HCT116 (cell line): ENCODE measurements around the gene ADAM17. TPM values are rescaled to one million over a fixed set of nuclear protein-coding genes. Genes with fewer than 3 reads are reported as not detected.

ENCODE experiments used
- ATAC-seq: fragments of 200-7000 bp; cut with Tn5 transposase; 2 replicates; pipeline ENCODE4 v1.9.1; 2020; ENCODE audit warnings: mild to moderate bottlenecking, moderate library complexity
- BruUV-seq: library from RNA; stranded (reverse); fragments of 400-500 nt; replicated peaks from 2 replicates; lab custom pipeline; 2021; lab: Mats Ljungman, UMichigan
- CTCF ChIA-PET: fragments of 300-600 bp; sonication (Branson Sonifier 250); formaldehyde crosslinking; loops from one replicate; lab custom pipeline; 2021; ENCODE audit warnings: antibody characterized with exemption; lab: Charles Lee
- POLR2A ChIA-PET: fragments of 300-600, 350-600 bp; sonication (Branson Sonifier 250); formaldehyde crosslinking; loops from one replicate; lab custom pipeline; 2021; ENCODE audit warnings: antibody characterized with exemption; lab: Charles Lee
- RAD21 ChIA-PET, 2 experiments: fragments of 300-600 bp; sonication (Branson Sonifier 250); formaldehyde crosslinking; loops; one replicate each; lab custom pipeline; 2023; ENCODE audit warnings: low total read pairs in 2 of 2; ENCODE audit not compliant: uncharacterized antibody in 2 of 2, unreplicated experiment in 2 of 2, low non-redundant PET in 1 of 2; lab: Charles Lee
- DNase-seq: peaks from one replicate; pipeline ENCODE4 v3.0.0-alpha.2; 2010; ENCODE audit warnings: low read depth, low spot score
- H2AFZ ChIP-seq: fragments of 200-600 bp; shearing (Covaris generic), sonication (generic); 2 replicates; pipeline ENCODE4 v1.6.1; 2017; ENCODE audit warnings: low read depth, mixed run types, mixed read lengths, antibody characterized with exemption, low read length; ENCODE audit not compliant: poor library complexity, severe bottlenecking
- H3K27ac ChIP-seq: 2 replicates; pipeline ENCODE4 v1.5.1; 2012; ENCODE audit warnings: low read depth, low read length
- H3K27me3 ChIP-seq: fragments of 200-600 bp; sonication (generic); 2 replicates; pipeline ENCODE4 v1.6.1; 2016; ENCODE audit warnings: mixed run types, low read length, mixed read lengths; ENCODE audit not compliant: insufficient read depth
- H3K36me3 ChIP-seq, 2 experiments: fragments of 200-500 bp in 1 of 2; fragments of 200-600 bp in 1 of 2; sonication (Bioruptor generic) in 1 of 2; sonication (generic) in 1 of 2; 2 replicates each; pipeline versions ENCODE4 v1.5.1 to v1.6.1; 2014 to 2016; ENCODE audit warnings: low read length in 2 of 2, inconsistent platforms in 1 of 2, mixed read lengths in 1 of 2, mixed run types in 1 of 2; ENCODE audit not compliant: insufficient read depth in 2 of 2, control insufficient read depth in 1 of 2
- H3K4me1 ChIP-seq, 2 experiments: fragments of 200-600 bp in 1 of 2; sonication (generic) in 1 of 2; 2 replicates each; pipeline versions ENCODE4 v1.5.1 to v1.6.1; 2012 to 2017; ENCODE audit warnings: low read length in 2 of 2, inconsistent platforms in 1 of 2, mild to moderate bottlenecking in 1 of 2, mixed read lengths in 1 of 2, mixed run types in 1 of 2, moderate library complexity in 1 of 2; ENCODE audit not compliant: insufficient read depth in 2 of 2, control insufficient read depth in 1 of 2
- H3K4me2 ChIP-seq: fragments of 200-600 bp; sonication (generic); 2 replicates; pipeline ENCODE4 v1.6.1; 2017; ENCODE audit warnings: mixed run types, low read length, mixed read lengths
- H3K4me3 ChIP-seq, 2 experiments: fragments of 200-600 bp in 1 of 2; sonication (generic) in 1 of 2; replicated peaks in 1 of 2; 2 replicates each; pipeline ENCODE4 v1.5.1; 2011 to 2016; ENCODE audit warnings: low read length in 2 of 2, control low read depth in 1 of 2, low read depth in 1 of 2, mild to moderate bottlenecking in 1 of 2, mixed read lengths in 1 of 2, mixed run types in 1 of 2
- H3K79me2 ChIP-seq: fragments of 200-600 bp; sonication (generic); 2 replicates; pipeline ENCODE4 v1.6.1; 2017; ENCODE audit warnings: mild to moderate bottlenecking, mixed run types, low read length, moderate library complexity, mixed read lengths; ENCODE audit not compliant: insufficient read depth
- H3K9ac ChIP-seq: fragments of 200-600 bp; sonication (generic); 2 replicates; pipeline ENCODE4 v1.6.1; 2016; ENCODE audit warnings: low read length, mixed read lengths
- H3K9me2 ChIP-seq: fragments of 200-600 bp; sonication (generic), shearing (Covaris generic); 2 replicates; pipeline ENCODE4 v1.6.1; 2017; ENCODE audit warnings: mixed run types, mild to moderate bottlenecking, moderate library complexity; ENCODE audit not compliant: insufficient read depth
- H3K9me3 ChIP-seq, 2 experiments: fragments of 200-500 bp in 1 of 2; fragments of 200-600 bp in 1 of 2; sonication (Bioruptor generic) in 1 of 2; sonication (generic) in 1 of 2; 2 replicates each; pipeline ENCODE4 v1.6.1; 2014 to 2017; ENCODE audit warnings: low read length in 2 of 2, mixed read lengths in 2 of 2, inconsistent platforms in 1 of 2, low read depth in 1 of 2, mild to moderate bottlenecking in 1 of 2, mixed run types in 1 of 2, moderate library complexity in 1 of 2; ENCODE audit not compliant: control insufficient read depth in 1 of 2, insufficient read depth in 1 of 2
- H4K20me1 ChIP-seq: fragments of 200-600 bp; sonication (generic), shearing (Covaris generic); 2 replicates; pipeline ENCODE4 v1.6.1; 2017; ENCODE audit warnings: mixed run types, mild to moderate bottlenecking, moderate library complexity; ENCODE audit not compliant: insufficient read depth
- CBX3 ChIP-seq: IDR thresholded peaks from 2 replicates; pipeline ENCODE4 v1.6.1; 2012; ENCODE audit warnings: low read depth
- CEBPB ChIP-seq: IDR thresholded peaks from 2 replicates; pipeline ENCODE4 v1.6.1; 2012; ENCODE audit warnings: low read depth
- EGR1 ChIP-seq: IDR thresholded peaks from 2 replicates; pipeline ENCODE4 v1.6.1; 2012; ENCODE audit warnings: low read depth
- ELF1 ChIP-seq: IDR thresholded peaks from 2 replicates; pipeline ENCODE4 v1.6.1; 2012; ENCODE audit warnings: low read depth, borderline replicate concordance
- EZH2phosphoT487 ChIP-seq: fragments of 200-600 bp; IDR thresholded peaks from 2 replicates; pipeline ENCODE4 v1.6.1; 2018; ENCODE audit warnings: antibody characterized with exemption, borderline replicate concordance
- FOSL1 ChIP-seq: IDR thresholded peaks from 2 replicates; pipeline ENCODE4 v1.6.1; 2012; ENCODE audit warnings: low read depth
- JUND ChIP-seq: IDR thresholded peaks from 2 replicates; pipeline ENCODE4 v1.6.1; 2012
- POLR2AphosphoS5 ChIP-seq: IDR thresholded peaks from 2 replicates; pipeline ENCODE4 v1.6.1; 2011; ENCODE audit warnings: mild to moderate bottlenecking, low read depth, low read length, moderate library complexity
- RAD21 ChIP-seq: IDR thresholded peaks from 2 replicates; pipeline ENCODE4 v1.6.1; 2012; ENCODE audit warnings: low read depth, mild to moderate bottlenecking
- SP1 ChIP-seq: IDR thresholded peaks from 2 replicates; pipeline ENCODE4 v1.6.1; 2012; ENCODE audit warnings: low read depth
- TCF7L2 ChIP-seq: IDR thresholded peaks from 2 replicates; pipeline ENCODE4 v1.7.0; 2011; ENCODE audit warnings: borderline replicate concordance, inconsistent platforms; ENCODE audit not compliant: insufficient read depth, insufficient read length; ENCODE audit errors: extremely low read depth
- YY1 ChIP-seq: IDR thresholded peaks from 2 replicates; pipeline ENCODE4 v1.6.1; 2011; ENCODE audit warnings: low read length, low read depth, moderate library complexity, mild to moderate bottlenecking; ENCODE audit not compliant: insufficient replicate concordance; ENCODE audit errors: extremely low read depth
- ZBTB33 ChIP-seq: IDR thresholded peaks from 2 replicates; pipeline ENCODE4 v1.6.1; 2011; ENCODE audit warnings: mild to moderate bottlenecking, low read length, moderate library complexity; ENCODE audit not compliant: insufficient replicate concordance; ENCODE audit errors: extremely low read depth
- ZFX ChIP-seq: fragments of 450-650 bp; IDR thresholded peaks from 2 replicates; pipeline ENCODE4 v1.6.1; 2017
- ZNF274 ChIP-seq: fragments of 200-500 bp; sonication (Bioruptor generic); IDR thresholded peaks from 2 replicates; pipeline ENCODE4 v1.6.1; 2014; ENCODE audit warnings: mild to moderate bottlenecking, low read depth, low read length, inconsistent platforms
- intact Hi-C: fragments of 100-400 bp; cut with micrococcal nuclease; formaldehyde crosslinking; loops from 2 replicates; pipeline ENCODE4 v1.10.0; 2022
- total RNA-seq: library from RNA; stranded (reverse); gene quantifications from one replicate; pipeline ENCODE4 v1.2.1, GENCODE V29; 2021; ENCODE audit not compliant: unreplicated experiment
- TF ChIP-seq, protein P1 (sequence below), 3 experiments: fragments of 200-600 bp in 1 of 3; sonication (generic) in 1 of 3; IDR thresholded peaks in 2 of 3; conservative IDR thresholded peaks in 1 of 3; 2 replicates each; pipeline ENCODE4 v1.5.1; 2012 to 2017; ENCODE audit warnings: low read depth in 2 of 3, low read length in 2 of 3, antibody characterized with exemption in 1 of 3, borderline replicate concordance in 1 of 3, control low read depth in 1 of 3, mild to moderate bottlenecking in 1 of 3, mixed read lengths in 1 of 3, mixed run types in 1 of 3, moderate library complexity in 1 of 3; ENCODE audit not compliant: insufficient read depth in 1 of 3
- TF ChIP-seq, protein P2 (sequence below): IDR thresholded peaks from 2 replicates; pipeline ENCODE4 v1.6.1; 2012
- TF ChIP-seq, protein P3 (sequence below): IDR thresholded peaks from 2 replicates; pipeline ENCODE4 v1.6.1; 2012
- TF ChIP-seq, protein P4 (sequence below): IDR thresholded peaks from 2 replicates; pipeline ENCODE4 v1.6.1; 2012; ENCODE audit warnings: low read depth

Gene ADAM17
- total RNA-seq, 1 experiment from 2014 or later, result 39.2 TPM

DNA sequence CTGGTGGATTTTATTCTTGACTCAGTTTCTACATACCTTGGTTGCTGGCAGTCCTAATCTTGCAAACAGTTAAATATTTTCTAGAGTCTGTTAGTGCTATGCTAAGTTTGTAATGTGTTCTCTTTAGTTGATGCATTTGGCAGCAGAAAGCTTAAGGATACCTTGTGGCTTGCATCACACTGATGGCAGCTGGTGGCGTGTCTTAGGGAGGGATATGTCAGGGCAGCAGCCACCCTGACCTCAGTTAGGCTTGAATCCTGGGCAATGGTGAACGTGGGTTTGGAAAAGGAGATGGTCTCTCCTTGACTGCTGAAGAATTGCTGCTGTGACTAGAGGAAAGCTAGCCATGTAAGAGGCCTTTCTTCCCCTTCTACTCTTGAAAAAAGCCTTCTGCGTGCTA lies 77.1 kb downstream of the ADAM17 start:
- intact Hi-C loops, result loop anchor here (10.0 kb wide), 1 partner anchor 334 kb away; no protein-coding TSS in a partner anchor
- Histone ChIP-seq H3K79me2 (peaks cover 4% of the 10 kb centered on the region; the same call in 1 of the 2 replicates), H3K36me3 (peaks cover 10 to 25% of the 10 kb centered on the region in 2 experiments), H3K4me1 (peaks cover 5 to 22% of the 10 kb centered on the region in 2 experiments; a peak in 3 of 4 replicates), H2AFZ (no peak overlapping the region), H3K27ac (no peak overlapping the region), H3K4me2 (no peak overlapping the region), H3K9me2 (no peaks in the 10 kb centered on the region), H3K9ac (no peak overlapping the region), H3K27me3 (no peaks in the 10 kb centered on the region), H4K20me1 (no peaks in the 10 kb centered on the region; the same call in 1 of the 2 replicates), H3K4me3 (no peak overlapping the region), H3K9me3 (no peaks in the 10 kb centered on the region)
- BruUV-seq, result no TSS peak
- ChIA-PET CTCF (no interaction called here), RAD21 (no interaction called here), POLR2A (no interaction called here)
- TF ChIP-seq, protein P1, sequence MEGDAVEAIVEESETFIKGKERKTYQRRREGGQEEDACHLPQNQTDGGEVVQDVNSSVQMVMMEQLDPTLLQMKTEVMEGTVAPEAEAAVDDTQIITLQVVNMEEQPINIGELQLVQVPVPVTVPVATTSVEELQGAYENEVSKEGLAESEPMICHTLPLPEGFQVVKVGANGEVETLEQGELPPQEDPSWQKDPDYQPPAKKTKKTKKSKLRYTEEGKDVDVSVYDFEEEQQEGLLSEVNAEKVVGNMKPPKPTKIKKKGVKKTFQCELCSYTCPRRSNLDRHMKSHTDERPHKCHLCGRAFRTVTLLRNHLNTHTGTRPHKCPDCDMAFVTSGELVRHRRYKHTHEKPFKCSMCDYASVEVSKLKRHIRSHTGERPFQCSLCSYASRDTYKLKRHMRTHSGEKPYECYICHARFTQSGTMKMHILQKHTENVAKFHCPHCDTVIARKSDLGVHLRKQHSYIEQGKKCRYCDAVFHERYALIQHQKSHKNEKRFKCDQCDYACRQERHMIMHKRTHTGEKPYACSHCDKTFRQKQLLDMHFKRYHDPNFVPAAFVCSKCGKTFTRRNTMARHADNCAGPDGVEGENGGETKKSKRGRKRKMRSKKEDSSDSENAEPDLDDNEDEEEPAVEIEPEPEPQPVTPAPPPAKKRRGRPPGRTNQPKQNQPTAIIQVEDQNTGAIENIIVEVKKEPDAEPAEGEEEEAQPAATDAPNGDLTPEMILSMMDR (IDR thresholded peaks at IDR 0.05 in 2 of 3, conservative IDR thresholded peaks at IDR 0.05 in 1 of 3; ENCODE audit: borderline replicate concordance in 1 of 3, insufficient read depth in 1 of 3, low read depth in 2 of 3, low read length in 2 of 3), result no peak
- TF ChIP-seq POLR2AphosphoS5, result no peak
- no peak for TF ChIP-seq YY1
- no peak for TF ChIP-seq JUND
- no peak for TF ChIP-seq EZH2phosphoT487
- no peak for TF ChIP-seq CEBPB
- no peak for TF ChIP-seq SP1
- TF ChIP-seq, protein P2, sequence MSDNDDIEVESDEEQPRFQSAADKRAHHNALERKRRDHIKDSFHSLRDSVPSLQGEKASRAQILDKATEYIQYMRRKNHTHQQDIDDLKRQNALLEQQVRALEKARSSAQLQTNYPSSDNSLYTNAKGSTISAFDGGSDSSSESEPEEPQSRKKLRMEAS, result no peak
- TF ChIP-seq EGR1, result no peak
- no peak for TF ChIP-seq RAD21
- TF ChIP-seq CBX3, result no peak
- TF ChIP-seq, protein P3, sequence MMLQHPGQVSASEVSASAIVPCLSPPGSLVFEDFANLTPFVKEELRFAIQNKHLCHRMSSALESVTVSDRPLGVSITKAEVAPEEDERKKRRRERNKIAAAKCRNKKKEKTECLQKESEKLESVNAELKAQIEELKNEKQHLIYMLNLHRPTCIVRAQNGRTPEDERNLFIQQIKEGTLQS, result no peak
- no peak for TF ChIP-seq ZNF274
- TF ChIP-seq, protein P4, sequence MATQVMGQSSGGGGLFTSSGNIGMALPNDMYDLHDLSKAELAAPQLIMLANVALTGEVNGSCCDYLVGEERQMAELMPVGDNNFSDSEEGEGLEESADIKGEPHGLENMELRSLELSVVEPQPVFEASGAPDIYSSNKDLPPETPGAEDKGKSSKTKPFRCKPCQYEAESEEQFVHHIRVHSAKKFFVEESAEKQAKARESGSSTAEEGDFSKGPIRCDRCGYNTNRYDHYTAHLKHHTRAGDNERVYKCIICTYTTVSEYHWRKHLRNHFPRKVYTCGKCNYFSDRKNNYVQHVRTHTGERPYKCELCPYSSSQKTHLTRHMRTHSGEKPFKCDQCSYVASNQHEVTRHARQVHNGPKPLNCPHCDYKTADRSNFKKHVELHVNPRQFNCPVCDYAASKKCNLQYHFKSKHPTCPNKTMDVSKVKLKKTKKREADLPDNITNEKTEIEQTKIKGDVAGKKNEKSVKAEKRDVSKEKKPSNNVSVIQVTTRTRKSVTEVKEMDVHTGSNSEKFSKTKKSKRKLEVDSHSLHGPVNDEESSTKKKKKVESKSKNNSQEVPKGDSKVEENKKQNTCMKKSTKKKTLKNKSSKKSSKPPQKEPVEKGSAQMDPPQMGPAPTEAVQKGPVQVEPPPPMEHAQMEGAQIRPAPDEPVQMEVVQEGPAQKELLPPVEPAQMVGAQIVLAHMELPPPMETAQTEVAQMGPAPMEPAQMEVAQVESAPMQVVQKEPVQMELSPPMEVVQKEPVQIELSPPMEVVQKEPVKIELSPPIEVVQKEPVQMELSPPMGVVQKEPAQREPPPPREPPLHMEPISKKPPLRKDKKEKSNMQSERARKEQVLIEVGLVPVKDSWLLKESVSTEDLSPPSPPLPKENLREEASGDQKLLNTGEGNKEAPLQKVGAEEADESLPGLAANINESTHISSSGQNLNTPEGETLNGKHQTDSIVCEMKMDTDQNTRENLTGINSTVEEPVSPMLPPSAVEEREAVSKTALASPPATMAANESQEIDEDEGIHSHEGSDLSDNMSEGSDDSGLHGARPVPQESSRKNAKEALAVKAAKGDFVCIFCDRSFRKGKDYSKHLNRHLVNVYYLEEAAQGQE, result no peak
- no peak for TF ChIP-seq ZFX
- no peak for TF ChIP-seq TCF7L2
- TF ChIP-seq FOSL1, result no peak
- TF ChIP-seq ZBTB33, result no peak
- no peak for TF ChIP-seq ELF1
- ATAC-seq, result no peak
- DNase-seq, result no peak
